Pancreas (tissue), 10 donors: Measurements from ENCODE around the gene BSND. TPM values are rescaled to one million over a fixed set of nuclear protein-coding genes. Genes with fewer than 3 reads are reported as not detected.

ENCODE experiments used
- ATAC-seq, 4 donors: fragments of 200-7000 bp; cut with Tn5 transposase; one replicate each; pipeline versions ENCODE4 v1.8.0 to v1.9.1; 2020; ENCODE audit warnings: mild to moderate bottlenecking in 4 of 4, moderate library complexity in 4 of 4
- DNase-seq, 6 donors: peaks; one replicate each; pipeline ENCODE4 v3.0.0-alpha.2; 2020
- FAIRE-seq: peaks from 2 replicates; lab custom pipeline; 2012; peaks lifted over from hg19 to GRCh38; lab: Jason Lieb, UNC
- H3K27ac ChIP-seq, 4 donors: fragments of 200-600 bp; sonication (generic); 1 replicate in 3 of 4; 2 replicates in 1 of 4; pipeline versions ENCODE4 v1.5.0 to v1.8.0; 2020
- H3K27me3 ChIP-seq, 4 donors: fragments of 200-600 bp; one replicate each; pipeline ENCODE4 v1.8.0; 2021
- H3K36me3 ChIP-seq, 3 donors: fragments of 200-600 bp; sonication (generic) in 1 of 3; one replicate each; pipeline versions ENCODE4 v1.5.0 to v1.8.0; 2020 to 2021
- H3K4me1 ChIP-seq, 3 donors: fragments of 200-600 bp; one replicate each; pipeline ENCODE4 v1.8.0; 2021
- H3K4me3 ChIP-seq, 4 donors: fragments of 200-600 bp; sonication (generic) in 2 of 4; one replicate each; pipeline versions ENCODE4 v1.5.0 to v1.8.0; 2020 to 2021
- H3K9me3 ChIP-seq, 4 donors: fragments of 200-600 bp; one replicate each; pipeline ENCODE4 v1.8.0; 2021
- CTCF ChIP-seq, 4 donors: fragments of 200-600 bp; sonication (generic) in 3 of 4; IDR thresholded peaks; one replicate each; pipeline versions ENCODE4 v1.5.0 to v1.8.0; 2021; ENCODE audit warnings: antibody characterized with exemption in 4 of 4
- WGBS, 2 donors: extraction: QIAGEN DNeasy Blood & Tissue Kit; methylation state at CpG; one replicate each; pipeline ENCODE4 v1.1.7; 2013; 5-methylcytosine and 5-hydroxymethylcytosine counted together
- intact Hi-C, 3 donors: fragments of 100-400 bp; cut with DNase I; formaldehyde crosslinking; loops; one replicate each; pipeline versions ENCODE4 v1.11.1 to v1.14.2; 2022
- polyA plus RNA-seq, 2 donors: library from polyadenylated mRNA; stranded (reverse); fragments of 200-250 nt; gene quantifications; one replicate each; pipeline ENCODE4 v1.2.3, GENCODE V29; 2013
- total RNA-seq, 6 donors: library from RNA; stranded (reverse); fragmentation: NEBNext Ultra II Directional in 4 of 6; extraction: Animal tissue kit (Norgen Biotek cat#: 25700) in 4 of 6; gene quantifications; one replicate each; pipeline versions ENCODE4 v1.2.1 to v1.2.4, GENCODE V29; 2021 to 2023
- donor health status: healthy with polysubstance abuse.
- donor health status: DM: no; HTN: no; CAD: no; lungs with moderate emphysema.
- donor health status: DM: no; HTN: no; CAD: no.
- donor health status: control.
- donor health status: control.
- donor health status: Bipolar disorder and iron deficiency.
- donor health status: DM: yes; HTN: yes; CAD: no.
- donor health status: DM: no; HTN: no; CAD: no.
- donor health status: DM: no; HTN: no; CAD: no.
- donor health status: DM: yes; HTN: yes; CAD: no.

The BSND gene
- total and polyA plus RNA-seq, 8 donors: 0.02 to 0.04 TPM; not detected in 6

- H3K27ac ChIP-seq: no peak overlapping the region
- FAIRE-seq (no peak), ATAC-seq (no peak), DNase-seq (no peak)
- peak overlapping the region in 3 of 4 donors; percentile 30 to 42 (median 35) for H3K4me3 ChIP-seq
- 36 to 40% methylated on average over 9 of the region's 9 CpGs for WGBS, 2 donors
- no peak for TF ChIP-seq CTCF (IDR thresholded peaks at IDR 0.05)
- no peaks in the 10 kb centered on the region for H3K9me3 ChIP-seq
- no peaks in the 10 kb centered on the region for H3K4me1 ChIP-seq
- intact Hi-C loops: no loop called here
- no peaks in the 10 kb centered on the region for H3K36me3 ChIP-seq
- H3K27me3 ChIP-seq: peaks cover 0 to 6% (median 0%) of the 10 kb centered on the region in 4 donors
These were observed 40.2 kb downstream of the BSND start for GRCh38 chr1:55038974-55039341.

DNA sequence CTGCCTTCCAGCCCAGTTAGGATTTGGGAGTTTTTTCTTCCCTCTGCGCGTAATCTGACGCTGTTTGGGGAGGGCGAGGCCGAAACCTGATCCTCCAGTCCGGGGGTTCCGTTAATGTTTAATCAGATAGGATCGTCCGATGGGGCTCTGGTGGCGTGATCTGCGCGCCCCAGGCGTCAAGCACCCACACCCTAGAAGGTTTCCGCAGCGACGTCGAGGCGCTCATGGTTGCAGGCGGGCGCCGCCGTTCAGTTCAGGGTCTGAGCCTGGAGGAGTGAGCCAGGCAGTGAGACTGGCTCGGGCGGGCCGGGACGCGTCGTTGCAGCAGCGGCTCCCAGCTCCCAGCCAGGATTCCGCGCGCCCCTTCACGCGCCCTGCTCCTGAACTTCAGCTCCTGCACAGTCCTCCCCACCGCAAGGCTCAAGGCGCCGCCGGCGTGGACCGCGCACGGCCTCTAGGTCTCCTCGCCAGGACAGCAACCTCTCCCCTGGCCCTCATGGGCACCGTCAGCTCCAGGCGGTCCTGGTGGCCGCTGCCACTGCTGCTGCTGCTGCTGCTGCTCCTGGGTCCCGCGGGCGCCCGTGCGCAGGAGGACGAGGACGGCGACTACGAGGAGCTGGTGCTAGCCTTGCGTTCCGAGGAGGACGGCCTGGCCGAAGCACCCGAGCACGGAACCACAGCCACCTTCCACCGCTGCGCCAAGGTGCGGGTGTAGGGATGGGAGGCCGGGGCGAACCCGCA lies 40.8 kb downstream of the BSND start, which contains the start of gene PCSK9:
TSS of gene PCSK9 (plus strand) at position 207 of the 741 bp plus-strand sequence. CDS start at position 497, 290 bp downstream.
- intact Hi-C loops: no loop called here
- Histone ChIP-seq H3K9me3 (no peaks in the 10 kb centered on the region), H3K4me3 (peak within 1 kb of the TSS; percentile 6 to 42 (median 32)), H3K27ac (no peak within 1 kb of the TSS), H3K36me3 (no peaks in the 10 kb centered on the region), H3K27me3 (peaks cover 0 to 6% (median 0%) of the 10 kb centered on the region in 4 donors), H3K4me1 (no peaks in the 10 kb centered on the region)
- WGBS, 2 donors: 1 to 2% methylated on average over 64 to 67 of the region's 67 CpGs
- FAIRE-seq: no peak
- TF ChIP-seq CTCF (IDR thresholded peaks at IDR 0.05): no peak
- ATAC-seq: peak; percentile 62 to 71 (median 70)
- DNase-seq: peak in 5 of 6 donors; percentile 15 to 68 (median 46)

GRCh38 chr1:55040083-55040932 lies 41.6 kb downstream of the BSND start:
- FAIRE-seq (no peak), DNase-seq (peak in 3 of 6 donors; percentile 57 to 75 (median 58)), ATAC-seq (peak; percentile 52 to 75 (median 70))
- Histone ChIP-seq H3K36me3 (no peaks in the 10 kb centered on the region), H3K27me3 (peaks cover 0 to 6% (median 0%) of the 10 kb centered on the region in 4 donors), H3K4me3 (peak overlapping the region; percentile 6 to 42 (median 32)), H3K4me1 (no peaks in the 10 kb centered on the region), H3K27ac (no peak overlapping the region), H3K9me3 (no peaks in the 10 kb centered on the region)
- intact Hi-C loops: no loop called here
- TF ChIP-seq CTCF (IDR thresholded peaks at IDR 0.05): no peak
- WGBS, 2 donors: 8 to 9% methylated on average over 49 of the region's 49 CpGs

DNA sequence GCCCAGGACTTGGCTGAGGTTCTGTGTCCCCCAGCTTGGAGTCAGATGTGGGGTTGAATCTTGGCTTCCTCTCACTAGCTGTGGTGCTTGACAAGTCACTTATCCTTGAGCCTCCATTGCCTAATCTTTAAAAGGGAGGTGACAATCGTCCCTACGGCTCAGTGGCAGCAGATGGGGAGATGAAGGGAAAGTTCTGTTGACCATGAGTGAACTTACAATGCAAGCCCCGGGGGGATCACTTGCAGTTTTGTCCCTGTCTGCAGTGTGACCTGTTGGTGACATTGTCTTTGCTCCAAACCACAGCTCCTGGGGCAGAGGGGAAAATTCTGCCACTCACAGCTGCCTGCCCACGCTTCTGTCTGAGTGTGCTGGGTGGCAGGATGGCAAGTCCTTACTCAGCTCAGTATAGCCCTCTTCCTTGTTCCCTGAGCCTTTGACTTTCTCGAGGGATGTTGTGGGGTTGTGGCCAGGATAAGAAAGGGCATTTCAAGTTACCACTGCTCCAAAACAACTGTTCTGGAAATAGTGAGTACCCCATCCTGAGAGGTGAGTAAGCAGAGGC lies 42.3 kb downstream of the BSND start:
- no peak for TF ChIP-seq CTCF (IDR thresholded peaks at IDR 0.05)
- FAIRE-seq (no peak), ATAC-seq (peak in 2 of 4 donors; percentile 2 to 9), DNase-seq (no peak)
- H3K27me3 ChIP-seq: peaks cover 0 to 6% (median 0%) of the 10 kb centered on the region in 4 donors
- no peaks in the 10 kb centered on the region for H3K36me3 ChIP-seq
- WGBS, 2 donors: 35 to 38% methylated on average over 5 of the region's 5 CpGs
- no peak overlapping the region for H3K27ac ChIP-seq
- peak overlapping the region in 3 of 4 donors; percentile 7 to 35 (median 30) for H3K4me3 ChIP-seq
- intact Hi-C loops: no loop called here
- no peaks in the 10 kb centered on the region for H3K4me1 ChIP-seq
- no peaks in the 10 kb centered on the region for H3K9me3 ChIP-seq
